GM23338 (cell line): Measurements from ENCODE around the gene LCNL1. TPM values are rescaled to one million over a fixed set of nuclear protein-coding genes. Genes with fewer than 3 reads are reported as not detected.
A peak's percentile ranks its signal among the peaks of the same experiment; 100 is the strongest.

Source experiments
- ATAC-seq: fragments of 200-7000 bp; cut with Tn5 transposase; 3 replicates; pipeline ENCODE4 v1.9.1; 2020
- DNase-seq: peaks from one replicate; pipeline ENCODE4 v3.0.0-alpha.2; 2015; ENCODE audit warnings: low spot score
- H2AFZ ChIP-seq: fragments of 200-600 bp; sonication (generic); 2 replicates; pipeline ENCODE4 v1.8.0; 2016; ENCODE audit warnings: antibody characterized with exemption, mild to moderate bottlenecking, moderate library complexity
- H3F3A ChIP-seq: fragments of 200-600 bp; sonication (generic); replicated peaks from 2 replicates; pipeline ENCODE4 v1.8.0; 2017; ENCODE audit warnings: antibody characterized with exemption, mixed run types, low read depth
- H3K27ac ChIP-seq: fragments of 200-600 bp; sonication (generic); 2 replicates; pipeline ENCODE4 v1.6.1; 2016; ENCODE audit warnings: low read depth
- H3K27me3 ChIP-seq: fragments of 200-600 bp; sonication (generic); 2 replicates; pipeline ENCODE4 v1.8.0; 2016; ENCODE audit warnings: mild to moderate bottlenecking, mixed run types, moderate library complexity; ENCODE audit not compliant: insufficient read depth
- H3K36me3 ChIP-seq: fragments of 200-600 bp; sonication (generic); 2 replicates; pipeline ENCODE4 v1.8.0; 2016; ENCODE audit warnings: mild to moderate bottlenecking; ENCODE audit not compliant: insufficient read depth
- H3K4me1 ChIP-seq: fragments of 200-600 bp; sonication (generic); 2 replicates; pipeline ENCODE4 v1.8.0; 2016; ENCODE audit warnings: mild to moderate bottlenecking, moderate library complexity; ENCODE audit not compliant: insufficient read depth
- H3K4me2 ChIP-seq: fragments of 200-600 bp; sonication (generic); 2 replicates; pipeline ENCODE4 v1.7.1; 2017; ENCODE audit warnings: mixed run types
- H3K4me3 ChIP-seq: fragments of 200-600 bp; sonication (generic); 2 replicates; pipeline ENCODE4 v1.6.1; 2016; ENCODE audit warnings: mixed run types
- H3K79me2 ChIP-seq: fragments of 200-600 bp; sonication (generic); replicated peaks from 2 replicates; pipeline ENCODE4 v1.8.0; 2017; ENCODE audit warnings: mild to moderate bottlenecking; ENCODE audit not compliant: insufficient read depth
- H3K9me2 ChIP-seq: fragments of 200-600 bp; sonication (generic); 2 replicates; pipeline ENCODE4 v1.8.0; 2017; ENCODE audit not compliant: insufficient read depth
- H4K20me1 ChIP-seq: fragments of 200-600 bp; sonication (generic); replicated peaks from 2 replicates; pipeline ENCODE4 v1.8.0; 2017; ENCODE audit warnings: mild to moderate bottlenecking; ENCODE audit not compliant: insufficient read depth
- H3K27ac Mint-ChIP-seq: 2 replicates; pipeline ENCODE4 v1.8.0; 2020; ENCODE audit warnings: inconsistent platforms, mild to moderate bottlenecking, moderate library complexity, mixed read lengths
- H3K27me3 Mint-ChIP-seq: 3 replicates; pipeline ENCODE4 v1.8.0; 2022; ENCODE audit warnings: low read depth, mild to moderate bottlenecking, moderate library complexity, mixed read lengths, inconsistent platforms; ENCODE audit not compliant: insufficient read depth, poor library complexity
- H3K36me3 Mint-ChIP-seq: 3 replicates; pipeline ENCODE4 v1.8.0; 2021; ENCODE audit warnings: low read depth, mild to moderate bottlenecking, inconsistent platforms, moderate library complexity, mixed read lengths
- H3K4me1 Mint-ChIP-seq: 3 replicates; pipeline ENCODE4 v1.8.0; 2020; ENCODE audit warnings: mild to moderate bottlenecking, inconsistent platforms, mixed read lengths
- H3K4me3 Mint-ChIP-seq: 3 replicates; pipeline ENCODE4 v1.8.0; 2021; ENCODE audit warnings: moderate library complexity, mild to moderate bottlenecking, inconsistent platforms, mixed read lengths
- H3K9me3 Mint-ChIP-seq: 3 replicates; pipeline ENCODE4 v1.8.0; 2020; ENCODE audit warnings: moderate library complexity, mild to moderate bottlenecking, inconsistent platforms, mixed read lengths
- CREB1 ChIP-seq: fragments of 250-450 bp; sonication (Bioruptor Pico); IDR thresholded peaks from 2 replicates; pipeline ENCODE4 v1.5.0; 2020; ENCODE audit warnings: low read depth, mild to moderate bottlenecking, moderate library complexity
- JUNB ChIP-seq: IDR thresholded peaks from one replicate; pipeline ENCODE4 v1.6.1; 2016; ENCODE audit warnings: antibody characterized with exemption; ENCODE audit not compliant: unreplicated experiment
- POLR2AphosphoS5 ChIP-seq: IDR thresholded peaks from 2 replicates; pipeline ENCODE4 v1.6.1; 2016; ENCODE audit warnings: antibody characterized with exemption, low read depth
- REST ChIP-seq: IDR thresholded peaks from one replicate; pipeline ENCODE4 v1.6.1; 2018; ENCODE audit warnings: antibody characterized with exemption; ENCODE audit not compliant: unreplicated experiment
- ZNF114 ChIP-seq: fragments of 250-450 bp; sonication (Bioruptor Pico); IDR thresholded peaks from 2 replicates; pipeline ENCODE4 v1.5.0; 2020; ENCODE audit warnings: mild to moderate bottlenecking, moderate library complexity
- ZNF331 ChIP-seq: fragments of 250-450 bp; sonication (Bioruptor Pico); IDR thresholded peaks from 2 replicates; pipeline ENCODE4 v1.5.0; 2020; ENCODE audit warnings: low read depth, mild to moderate bottlenecking, moderate library complexity
- polyA plus RNA-seq: library from polyadenylated mRNA; unstranded; fragments of >200 nt; fragmentation: Nextera tagmentation; extraction: Ambion mirVana; gene quantifications from 2 replicates; pipeline ENCODE4 v1.2.1, GENCODE V29; 2016
- total RNA-seq: library from RNA; depleted of rRNA; stranded (reverse); fragments of >200 nt; shearing (Covaris generic); gene quantifications from 2 replicates; pipeline ENCODE4 v1.2.3, GENCODE V29; 2014
- TF ChIP-seq, protein P1 (sequence below): fragments of 250-450 bp; sonication (Bioruptor Pico); IDR thresholded peaks from 2 replicates; pipeline ENCODE4 v1.5.0; 2020; ENCODE audit warnings: mild to moderate bottlenecking, moderate library complexity
- TF ChIP-seq, protein P2 (sequence below): IDR thresholded peaks from 2 replicates; pipeline ENCODE4 v1.6.1; 2016; ENCODE audit warnings: antibody characterized with exemption

The LCNL1 gene
- total and polyA plus RNA-seq, 2 experiments from 2014 or later, result 0.11 TPM; not detected in 1

DNA sequence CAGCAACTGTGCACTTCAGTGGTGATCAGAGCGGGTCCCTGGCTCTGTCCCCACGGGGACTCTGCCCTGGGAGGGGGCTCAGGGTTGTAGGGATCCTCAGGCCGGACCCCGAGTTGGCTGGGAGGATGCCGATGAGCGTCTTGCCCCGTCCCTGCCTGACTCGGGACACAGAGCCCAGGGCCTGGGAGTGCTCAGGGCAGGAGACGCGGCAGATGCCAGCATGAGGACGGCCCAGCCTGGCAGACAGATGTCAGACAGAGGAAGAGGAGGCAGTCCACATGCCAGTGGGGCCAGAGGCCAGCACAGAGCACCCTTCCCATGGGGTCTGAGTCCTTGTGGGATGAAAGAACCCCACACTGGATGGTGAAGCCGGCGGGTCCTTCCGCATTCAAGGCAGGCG is 19.5 kb upstream of the LCNL1 start:
- Histone ChIP-seq H3K36me3 (no peaks in the 10 kb centered on the region), H3K4me3 (no peak overlapping the region), H3K27ac (no peak overlapping the region), H3K79me2 (no peaks in the 10 kb centered on the region), H2AFZ (no peak overlapping the region), H3K4me1 (peaks cover 9% of the 10 kb centered on the region), H4K20me1 (no peaks in the 10 kb centered on the region), H3K9me2 (no peaks in the 10 kb centered on the region), H3K27me3 (no peaks in the 10 kb centered on the region), H3K4me2 (no peak overlapping the region), H3F3A (no peaks in the 10 kb centered on the region)
- ATAC-seq (no peak), DNase-seq (no peak)
- Mint-ChIP-seq H3K4me3 (no peak overlapping the region), H3K36me3 (no peaks in the 10 kb centered on the region), H3K9me3 (no peaks in the 10 kb centered on the region; the same call in 2 of the 3 replicates), H3K4me1 (peaks cover 9% of the 10 kb centered on the region), H3K27me3 (peaks cover 7% of the 10 kb centered on the region), H3K27ac (0 out of 2 replicates have a peak overlapping the region, but pooled peaks have one; percentile 67)
- no peak for TF ChIP-seq JUNB
- no peak for TF ChIP-seq REST
- no peak for TF ChIP-seq ZNF114 (CRISPR knock-in tag)
- no peak for TF ChIP-seq ZNF331
- no peak for TF ChIP-seq POLR2AphosphoS5

GRCh38 chr9:136963751-136964150 is 19.0 kb upstream of the LCNL1 start:
- H3K27ac Mint-ChIP-seq, result no peak overlapping the region
- ATAC-seq (no peak), DNase-seq (no peak)
- Histone ChIP-seq H3K79me2 (no peaks in the 10 kb centered on the region), H3K4me3 (no peak overlapping the region), H3K4me1 (peaks cover 9% of the 10 kb centered on the region), H3K27me3 (no peaks in the 10 kb centered on the region), H3K27ac (no peak overlapping the region), H3K36me3 (no peaks in the 10 kb centered on the region), H3K9me2 (no peaks in the 10 kb centered on the region), H3K4me2 (no peak overlapping the region), H3F3A (no peaks in the 10 kb centered on the region), H2AFZ (no peak overlapping the region), H4K20me1 (no peaks in the 10 kb centered on the region)
- peaks cover 5% of the 10 kb centered on the region for H3K27me3 Mint-ChIP-seq
- H3K4me1 Mint-ChIP-seq, result peaks cover 9% of the 10 kb centered on the region
- no peaks in the 10 kb centered on the region for H3K36me3 Mint-ChIP-seq
- H3K9me3 Mint-ChIP-seq, result no peaks in the 10 kb centered on the region; the same call in 2 of the 3 replicates
- no peak overlapping the region for H3K4me3 Mint-ChIP-seq
- TF ChIP-seq, protein P1, sequence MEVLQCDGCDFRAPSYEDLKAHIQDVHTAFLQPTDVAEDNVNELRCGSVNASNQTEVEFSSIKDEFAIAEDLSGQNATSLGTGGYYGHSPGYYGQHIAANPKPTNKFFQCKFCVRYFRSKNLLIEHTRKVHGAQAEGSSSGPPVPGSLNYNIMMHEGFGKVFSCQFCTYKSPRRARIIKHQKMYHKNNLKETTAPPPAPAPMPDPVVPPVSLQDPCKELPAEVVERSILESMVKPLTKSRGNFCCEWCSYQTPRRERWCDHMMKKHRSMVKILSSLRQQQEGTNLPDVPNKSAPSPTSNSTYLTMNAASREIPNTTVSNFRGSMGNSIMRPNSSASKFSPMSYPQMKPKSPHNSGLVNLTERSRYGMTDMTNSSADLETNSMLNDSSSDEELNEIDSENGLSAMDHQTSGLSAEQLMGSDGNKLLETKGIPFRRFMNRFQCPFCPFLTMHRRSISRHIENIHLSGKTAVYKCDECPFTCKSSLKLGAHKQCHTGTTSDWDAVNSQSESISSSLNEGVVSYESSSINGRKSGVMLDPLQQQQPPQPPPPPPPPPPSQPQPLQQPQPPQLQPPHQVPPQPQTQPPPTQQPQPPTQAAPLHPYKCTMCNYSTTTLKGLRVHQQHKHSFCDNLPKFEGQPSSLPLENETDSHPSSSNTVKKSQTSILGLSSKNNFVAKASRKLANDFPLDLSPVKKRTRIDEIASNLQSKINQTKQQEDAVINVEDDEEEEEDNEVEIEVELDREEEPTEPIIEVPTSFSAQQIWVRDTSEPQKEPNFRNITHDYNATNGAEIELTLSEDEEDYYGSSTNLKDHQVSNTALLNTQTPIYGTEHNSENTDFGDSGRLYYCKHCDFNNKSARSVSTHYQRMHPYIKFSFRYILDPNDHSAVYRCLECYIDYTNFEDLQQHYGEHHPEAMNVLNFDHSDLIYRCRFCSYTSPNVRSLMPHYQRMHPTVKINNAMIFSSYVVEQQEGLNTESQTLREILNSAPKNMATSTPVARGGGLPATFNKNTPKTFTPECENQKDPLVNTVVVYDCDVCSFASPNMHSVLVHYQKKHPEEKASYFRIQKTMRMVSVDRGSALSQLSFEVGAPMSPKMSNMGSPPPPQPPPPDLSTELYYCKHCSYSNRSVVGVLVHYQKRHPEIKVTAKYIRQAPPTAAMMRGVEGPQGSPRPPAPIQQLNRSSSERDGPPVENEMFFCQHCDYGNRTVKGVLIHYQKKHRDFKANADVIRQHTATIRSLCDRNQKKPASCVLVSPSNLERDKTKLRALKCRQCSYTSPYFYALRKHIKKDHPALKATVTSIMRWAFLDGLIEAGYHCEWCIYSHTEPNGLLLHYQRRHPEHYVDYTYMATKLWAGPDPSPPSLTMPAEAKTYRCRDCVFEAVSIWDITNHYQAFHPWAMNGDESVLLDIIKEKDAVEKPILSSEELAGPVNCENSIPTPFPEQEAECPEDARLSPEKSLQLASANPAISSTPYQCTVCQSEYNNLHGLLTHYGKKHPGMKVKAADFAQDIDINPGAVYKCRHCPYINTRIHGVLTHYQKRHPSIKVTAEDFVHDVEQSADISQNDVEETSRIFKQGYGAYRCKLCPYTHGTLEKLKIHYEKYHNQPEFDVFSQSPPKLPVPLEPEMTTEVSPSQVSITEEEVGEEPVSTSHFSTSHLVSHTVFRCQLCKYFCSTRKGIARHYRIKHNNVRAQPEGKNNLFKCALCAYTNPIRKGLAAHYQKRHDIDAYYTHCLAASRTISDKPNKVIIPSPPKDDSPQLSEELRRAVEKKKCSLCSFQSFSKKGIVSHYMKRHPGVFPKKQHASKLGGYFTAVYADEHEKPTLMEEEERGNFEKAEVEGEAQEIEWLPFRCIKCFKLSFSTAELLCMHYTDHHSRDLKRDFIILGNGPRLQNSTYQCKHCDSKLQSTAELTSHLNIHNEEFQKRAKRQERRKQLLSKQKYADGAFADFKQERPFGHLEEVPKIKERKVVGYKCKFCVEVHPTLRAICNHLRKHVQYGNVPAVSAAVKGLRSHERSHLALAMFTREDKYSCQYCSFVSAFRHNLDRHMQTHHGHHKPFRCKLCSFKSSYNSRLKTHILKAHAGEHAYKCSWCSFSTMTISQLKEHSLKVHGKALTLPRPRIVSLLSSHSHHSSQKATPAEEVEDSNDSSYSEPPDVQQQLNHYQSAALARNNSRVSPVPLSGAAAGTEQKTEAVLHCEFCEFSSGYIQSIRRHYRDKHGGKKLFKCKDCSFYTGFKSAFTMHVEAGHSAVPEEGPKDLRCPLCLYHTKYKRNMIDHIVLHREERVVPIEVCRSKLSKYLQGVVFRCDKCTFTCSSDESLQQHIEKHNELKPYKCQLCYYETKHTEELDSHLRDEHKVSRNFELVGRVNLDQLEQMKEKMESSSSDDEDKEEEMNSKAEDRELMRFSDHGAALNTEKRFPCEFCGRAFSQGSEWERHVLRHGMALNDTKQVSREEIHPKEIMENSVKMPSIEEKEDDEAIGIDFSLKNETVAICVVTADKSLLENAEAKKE, result no peak
- TF ChIP-seq, protein P2, sequence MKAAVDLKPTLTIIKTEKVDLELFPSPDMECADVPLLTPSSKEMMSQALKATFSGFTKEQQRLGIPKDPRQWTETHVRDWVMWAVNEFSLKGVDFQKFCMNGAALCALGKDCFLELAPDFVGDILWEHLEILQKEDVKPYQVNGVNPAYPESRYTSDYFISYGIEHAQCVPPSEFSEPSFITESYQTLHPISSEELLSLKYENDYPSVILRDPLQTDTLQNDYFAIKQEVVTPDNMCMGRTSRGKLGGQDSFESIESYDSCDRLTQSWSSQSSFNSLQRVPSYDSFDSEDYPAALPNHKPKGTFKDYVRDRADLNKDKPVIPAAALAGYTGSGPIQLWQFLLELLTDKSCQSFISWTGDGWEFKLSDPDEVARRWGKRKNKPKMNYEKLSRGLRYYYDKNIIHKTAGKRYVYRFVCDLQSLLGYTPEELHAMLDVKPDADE, result no peak
- TF ChIP-seq CREB1, result no peak
- no peak for TF ChIP-seq JUNB
